NCI-H460 (cell line): ENCODE data around the gene COA5. TPM values are rescaled to one million over a fixed set of nuclear protein-coding genes. Genes with fewer than 3 reads are reported as not detected.

ENCODE experiments used
- DNase-seq: peaks from one replicate; pipeline ENCODE4 v3.0.0-alpha.2; 2016; ENCODE audit warnings: low read depth; ENCODE audit errors: extremely low read depth
- total RNA-seq: library from RNA; depleted of rRNA; stranded (reverse); fragments of >200 nt; shearing (Covaris generic); gene quantifications from 2 replicates; pipeline ENCODE4 v1.2.3, GENCODE V29; 2014

The COA5 gene
- total RNA-seq, 1 experiment from 2014 or later: 49.3 TPM

GRCh38 chr2:98573426-98573825, 34.9 kb downstream of the COA5 start:
- no peak for DNase-seq

- no peak for DNase-seq
Observed at GRCh38 chr2:98572676-98573075, 35.6 kb downstream of the COA5 start.

GRCh38 chr2:98572211-98572610, 36.1 kb downstream of the COA5 start:
- DNase-seq: no peak

GRCh38 chr2:98571796-98572195, 36.5 kb downstream of the COA5 start:
- DNase-seq: no peak

GRCh38 chr2:98571121-98571701, 37.1 kb downstream of the COA5 start:
- no peak for DNase-seq

- DNase-seq: no peak
Observed at GRCh38 chr2:98570356-98570755, 38.0 kb downstream of the COA5 start.

GRCh38 chr2:98569915-98570314, 38.4 kb downstream of the COA5 start:
- DNase-seq: no peak

- peak; percentile 15 for DNase-seq
Observed at GRCh38 chr2:98569197-98569793, 39.0 kb downstream of the COA5 start.

GRCh38 chr2:98568161-98568956, 40.0 kb downstream of the COA5 start:
- no peak for DNase-seq

GRCh38 chr2:98565941-98566340, 42.4 kb downstream of the COA5 start:
- no peak for DNase-seq

GRCh38 chr2:98565286-98565860, 42.9 kb downstream of the COA5 start:
- DNase-seq: no peak

GRCh38 chr2:98564541-98565132, 43.7 kb downstream of the COA5 start:
- DNase-seq: no peak

- DNase-seq: no peak
Observed at GRCh38 chr2:98563394-98563793, 44.9 kb downstream of the COA5 start.

GRCh38 chr2:98561902-98562695, 46.2 kb downstream of the COA5 start:
- DNase-seq: no peak

- no peak for DNase-seq
Observed at GRCh38 chr2:98561018-98561417, 47.3 kb downstream of the COA5 start.

- DNase-seq: peak; percentile 69
Observed at GRCh38 chr2:98560256-98560771, 48.0 kb downstream of the COA5 start.

- no peak for DNase-seq
Observed at GRCh38 chr2:98559581-98559980, 48.7 kb downstream of the COA5 start.

- no peak for DNase-seq
Observed at GRCh38 chr2:98558852-98559530, 49.3 kb downstream of the COA5 start.

- no peak for DNase-seq
Observed at GRCh38 chr2:98556344-98557033, 51.8 kb downstream of the COA5 start.
